Head of caudate nucleus (tissue), 42 donors: ENCODE data around the gene SH2D7.

Experiments
- DNase-seq, 42 donors: peaks; one replicate each; pipeline versions ENCODE4 v3.0.0 to v3.0.0-alpha.2; 2020 to 2021; ENCODE audit warnings: mixed read lengths in 7 of 42
- intact Hi-C: fragments of 100-400 bp; cut with DNase I; formaldehyde crosslinking; loops from one replicate; pipeline ENCODE4 v1.15.0; 2022

The SH2D7 gene

GRCh38 chr15:78059110-78059839 lies 33.1 kb upstream of the SH2D7 start:
- intact Hi-C loops = no loop called here
- DNase-seq = no peak

GRCh38 chr15:78060232-78060631 lies 32.1 kb upstream of the SH2D7 start:
- no peak for DNase-seq
- intact Hi-C loops = no loop called here

- intact Hi-C loops = no loop called here
- DNase-seq = peak in 21 of 42 donors; percentile 19 to 77 (median 46)
Measured at GRCh38 chr15:78061963-78062427, 30.4 kb upstream of the SH2D7 start.

- DNase-seq = no peak
- intact Hi-C loops = no loop called here
Measured at GRCh38 chr15:78063217-78063616, 29.1 kb upstream of the SH2D7 start.

GRCh38 chr15:78063970-78064385 lies 28.4 kb upstream of the SH2D7 start:
- intact Hi-C loops = no loop called here
- DNase-seq = no peak

- intact Hi-C loops = no loop called here
- DNase-seq = no peak
Measured at GRCh38 chr15:78064544-78064943, 27.8 kb upstream of the SH2D7 start.

GRCh38 chr15:78065284-78065872 lies 27.0 kb upstream of the SH2D7 start:
- DNase-seq = peak in 27 of 42 donors; percentile 21 to 67 (median 49)
- intact Hi-C loops = no loop called here

- intact Hi-C loops = no loop called here
- DNase-seq = no peak
Measured at GRCh38 chr15:78065973-78066946, 26.1 kb upstream of the SH2D7 start.

GRCh38 chr15:78067328-78068228 lies 24.8 kb upstream of the SH2D7 start:
- no peak for DNase-seq
- intact Hi-C loops = no loop called here

- DNase-seq = peak in 1 of 42 donors; percentile 16
- intact Hi-C loops = no loop called here
Measured at GRCh38 chr15:78069052-78069414, 23.3 kb upstream of the SH2D7 start.

GRCh38 chr15:78069462-78070029 lies 22.8 kb upstream of the SH2D7 start:
- no peak for DNase-seq
- intact Hi-C loops = no loop called here

GRCh38 chr15:78070049-78070700 lies 22.2 kb upstream of the SH2D7 start:
- DNase-seq = peak in 8 of 42 donors; percentile 28 to 60 (median 44)
- intact Hi-C loops = no loop called here

- no peak for DNase-seq
- intact Hi-C loops = no loop called here
Measured at GRCh38 chr15:78071383-78071782, 21.0 kb upstream of the SH2D7 start.

- peak in 22 of 42 donors; percentile 27 to 73 (median 51) for DNase-seq
- intact Hi-C loops = no loop called here
Measured at GRCh38 chr15:78072080-78072892, 20.1 kb upstream of the SH2D7 start.

GRCh38 chr15:78073046-78073787 lies 19.1 kb upstream of the SH2D7 start:
- intact Hi-C loops = no loop called here
- no peak for DNase-seq

- intact Hi-C loops = no loop called here
- DNase-seq = peak in 12 of 42 donors; percentile 15 to 56 (median 38)
Measured at GRCh38 chr15:78075490-78076230, 16.7 kb upstream of the SH2D7 start.
